CD4-positive, alpha-beta T cell treated with Interleukin-6 for 4 hours (primary cell): ENCODE results near the gene PPP1CA.

Experiments
- DNase-seq: peaks from one replicate; pipeline ENCODE4 v3.0.0-alpha.2; 2020; ENCODE audit warnings: mixed read lengths

PPP1CA gene

GRCh38 chr11:67401495-67402191 lies at the start of gene PPP1CA:
Gene PPP1CA, minus strand, starts transcription at chr11:67401858. Its CDS starts 76 bp downstream, at chr11:67401782.
- peak; percentile 91 for DNase-seq

- DNase-seq = no peak
Observed at GRCh38 chr11:67450796-67451657, 49.4 kb upstream of the PPP1CA start.

DNA sequence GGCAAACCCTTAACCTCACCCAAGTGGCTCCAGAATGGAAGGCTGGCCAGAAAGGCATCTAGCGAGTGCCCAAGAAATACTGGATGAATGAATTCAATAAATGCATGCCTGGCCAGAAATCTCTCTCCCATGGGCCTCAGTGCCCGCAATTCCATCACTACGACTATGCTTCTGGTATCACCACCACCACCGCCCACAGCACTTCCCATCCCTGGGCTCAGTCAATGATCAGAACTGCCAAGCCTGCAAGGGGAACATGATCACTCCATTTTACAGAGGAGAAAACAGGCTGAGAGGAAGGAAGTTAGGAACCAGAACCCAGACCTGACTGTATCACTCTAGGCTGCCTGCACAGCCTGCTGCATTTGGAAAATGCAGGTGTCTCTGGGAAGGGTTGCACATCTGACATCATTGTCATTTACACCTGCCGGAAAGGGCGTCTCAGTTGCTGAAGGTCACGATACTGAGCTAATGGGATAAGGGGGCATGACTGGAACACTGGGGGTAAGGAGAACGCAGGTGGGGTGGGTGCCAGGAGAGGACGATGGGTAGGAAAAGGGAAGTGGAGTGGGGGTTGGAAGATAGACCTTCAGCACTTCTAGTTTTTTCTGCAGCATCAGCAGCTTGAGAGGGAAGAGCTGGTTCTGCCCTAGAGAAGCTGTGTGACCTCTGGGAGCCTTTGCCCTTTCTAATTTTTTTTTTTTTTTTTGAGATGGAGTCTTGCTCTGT lies 47.6 kb upstream of the PPP1CA start:
- no peak for DNase-seq

DNA sequence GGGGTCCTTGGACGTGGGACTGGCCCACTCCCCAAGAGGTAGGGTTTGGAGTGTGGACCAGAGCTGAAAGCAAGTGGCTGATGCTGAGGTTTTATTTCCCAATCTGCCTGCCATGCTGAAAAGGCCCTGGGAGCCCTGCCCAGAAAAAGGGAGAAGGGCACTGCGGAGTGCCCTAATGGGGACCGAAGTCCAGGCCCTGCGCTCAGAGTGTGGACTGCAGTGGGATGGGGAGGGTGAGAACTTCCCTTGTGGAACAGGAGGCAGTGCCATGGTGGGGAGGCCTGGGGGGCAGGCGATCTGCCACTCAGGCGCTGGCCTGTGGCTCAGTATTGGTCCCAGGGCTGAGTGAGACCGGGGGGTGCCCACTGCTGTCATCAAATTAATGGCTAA lies 46.6 kb upstream of the PPP1CA start:
- no peak for DNase-seq

DNA sequence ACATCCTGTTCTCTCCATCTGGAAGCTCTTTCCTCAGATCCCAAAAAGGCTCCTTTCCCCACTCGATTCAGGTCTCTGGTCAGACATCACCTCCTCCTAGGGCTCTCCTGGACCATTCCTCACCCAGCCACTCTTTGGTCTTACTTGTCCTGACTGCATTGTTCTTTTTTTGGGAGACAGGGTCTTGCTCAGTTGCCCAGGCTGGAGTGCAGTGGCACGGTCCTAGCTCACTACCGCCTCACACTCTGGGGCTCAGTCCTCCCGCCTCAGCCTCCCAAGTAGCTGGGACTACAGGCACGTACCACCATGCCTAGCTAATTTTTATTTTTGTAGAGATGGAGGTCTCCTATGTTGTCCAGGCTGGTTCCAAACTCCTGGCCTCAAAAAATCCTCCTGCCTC lies 43.9 kb upstream of the PPP1CA start:
- no peak for DNase-seq

- no peak for DNase-seq
Observed at GRCh38 chr11:67442504-67443404, 41.1 kb upstream of the PPP1CA start.

- DNase-seq = peak; percentile 31
Observed at GRCh38 chr11:67441731-67442351, 40.2 kb upstream of the PPP1CA start.

DNA sequence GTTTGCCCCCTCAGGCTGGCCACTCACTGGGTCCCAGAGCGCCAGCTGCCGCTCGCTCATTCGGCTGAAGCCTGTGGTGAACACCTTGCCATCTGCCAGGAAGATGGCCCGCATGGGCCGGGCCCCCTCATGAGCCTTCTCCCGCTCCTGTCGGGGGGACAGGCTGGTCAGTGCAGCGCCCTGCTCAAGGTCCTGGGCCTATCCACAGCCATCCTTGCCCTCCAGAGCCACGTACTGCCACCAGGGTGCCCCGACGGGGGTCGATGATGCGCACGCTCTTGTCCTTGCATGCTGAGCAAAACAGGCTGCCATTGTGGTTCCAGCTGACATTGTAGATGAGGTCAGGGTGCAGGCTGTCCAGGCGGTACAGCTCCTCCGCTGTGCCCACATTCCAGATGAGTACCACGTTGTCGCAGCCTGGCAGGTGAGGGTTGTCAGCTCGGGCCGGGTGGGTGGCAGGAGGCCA lies 39.5 kb upstream of the PPP1CA start:
- DNase-seq = no peak

GRCh38 chr11:67440229-67441097 lies 38.8 kb upstream of the PPP1CA start:
- DNase-seq = peak; percentile 45

GRCh38 chr11:67439321-67440228 lies 37.9 kb upstream of the PPP1CA start:
- DNase-seq = peak; percentile 45

DNA sequence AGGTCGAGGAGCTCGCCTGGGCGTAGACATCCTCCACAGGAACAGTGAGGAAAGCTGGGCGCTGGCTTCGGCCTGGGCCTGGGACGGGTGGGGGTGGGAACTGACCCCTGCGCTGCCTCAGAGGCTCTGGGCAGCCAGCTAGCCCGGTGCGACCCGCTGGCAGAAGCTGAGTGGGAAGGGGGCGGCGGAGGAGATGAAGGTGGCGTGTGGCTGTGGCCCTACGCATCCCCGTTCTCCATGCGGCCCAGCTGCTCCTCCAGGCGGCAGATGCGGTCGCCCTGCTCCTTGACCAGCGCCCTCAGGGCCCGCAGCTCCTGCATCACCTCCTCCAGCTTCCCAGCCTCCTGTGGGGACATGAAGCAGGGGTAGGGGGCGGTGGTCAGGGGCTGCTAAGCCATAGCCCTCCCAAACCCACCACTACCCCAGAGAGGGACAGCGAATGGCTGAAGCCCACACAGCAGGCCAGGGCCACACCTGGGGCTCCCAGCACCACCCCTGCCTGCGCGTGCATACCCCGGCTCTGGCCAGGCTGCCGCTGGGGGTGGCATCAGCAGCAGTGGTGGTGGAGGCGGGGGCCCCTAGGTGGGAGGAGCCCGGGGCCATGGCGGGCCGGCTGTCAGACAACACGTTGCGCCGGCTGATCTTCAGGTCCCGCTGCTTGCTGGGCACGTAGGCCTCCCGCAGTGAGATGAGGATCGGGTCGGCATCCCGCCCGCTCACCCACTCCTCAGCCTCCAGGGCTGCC lies 36.7 kb upstream of the PPP1CA start:
- peak; percentile 86 for DNase-seq

DNA sequence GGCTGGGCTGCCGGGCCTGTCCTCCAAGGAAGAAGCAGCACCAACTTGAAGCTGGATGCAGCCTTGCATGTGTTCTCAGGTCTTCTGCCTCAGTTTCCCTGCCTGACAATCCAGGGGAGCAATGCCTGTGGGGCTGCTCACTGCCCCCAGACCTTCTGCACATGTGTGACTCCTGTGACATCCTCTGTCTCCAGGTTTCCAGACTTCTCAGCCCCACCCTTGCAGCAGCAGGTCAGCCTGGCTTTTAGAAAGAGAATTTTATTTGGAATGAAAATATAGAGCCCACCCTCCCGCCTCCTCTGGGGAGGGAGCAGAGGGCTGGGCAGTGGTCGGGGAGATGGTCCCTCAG lies 36.1 kb upstream of the PPP1CA start:
- DNase-seq = no peak

DNA sequence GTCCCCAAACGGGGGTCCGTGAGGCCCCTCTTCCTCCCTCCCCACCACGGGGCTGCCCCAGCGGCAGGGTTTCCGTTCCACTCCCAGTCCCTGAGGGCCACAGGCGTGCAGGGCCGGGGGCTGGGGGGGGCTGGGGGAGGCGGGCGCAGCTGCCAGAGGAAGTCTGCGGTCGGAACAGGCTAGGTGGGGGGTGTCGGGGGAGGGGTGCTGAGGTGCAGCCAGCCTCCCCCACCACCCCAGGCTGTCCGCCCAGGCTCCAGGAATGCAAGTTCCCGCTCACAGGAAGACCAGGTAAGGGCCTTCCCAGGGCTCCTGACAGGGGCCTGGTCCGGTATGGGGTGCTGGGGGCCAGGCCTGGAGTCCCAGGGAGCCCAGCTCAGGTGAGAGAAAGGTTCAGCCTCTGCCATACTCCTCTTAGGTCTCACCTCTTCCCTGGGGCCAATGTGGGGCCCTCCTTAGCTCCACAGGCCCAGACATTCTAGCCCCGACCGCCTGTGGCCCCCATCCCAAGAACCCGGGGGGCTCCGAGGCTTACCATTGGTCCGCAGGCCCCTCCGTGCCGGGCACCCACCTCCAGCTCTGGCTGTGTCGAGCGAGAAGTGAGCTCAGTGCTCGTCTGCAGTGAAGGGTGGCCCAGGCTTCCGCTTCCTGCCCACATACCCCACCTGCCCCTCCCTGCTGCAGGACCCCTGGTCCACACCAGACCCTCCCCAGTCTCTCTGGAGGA lies 35.6 kb upstream of the PPP1CA start, which contains the start of gene PTPRCAP:
PTPRCAP (minus strand) TSS at position 601 of the 727 bp plus-strand sequence; CDS start at position 538, 63 bp downstream.
- peak; percentile 92 for DNase-seq

DNA sequence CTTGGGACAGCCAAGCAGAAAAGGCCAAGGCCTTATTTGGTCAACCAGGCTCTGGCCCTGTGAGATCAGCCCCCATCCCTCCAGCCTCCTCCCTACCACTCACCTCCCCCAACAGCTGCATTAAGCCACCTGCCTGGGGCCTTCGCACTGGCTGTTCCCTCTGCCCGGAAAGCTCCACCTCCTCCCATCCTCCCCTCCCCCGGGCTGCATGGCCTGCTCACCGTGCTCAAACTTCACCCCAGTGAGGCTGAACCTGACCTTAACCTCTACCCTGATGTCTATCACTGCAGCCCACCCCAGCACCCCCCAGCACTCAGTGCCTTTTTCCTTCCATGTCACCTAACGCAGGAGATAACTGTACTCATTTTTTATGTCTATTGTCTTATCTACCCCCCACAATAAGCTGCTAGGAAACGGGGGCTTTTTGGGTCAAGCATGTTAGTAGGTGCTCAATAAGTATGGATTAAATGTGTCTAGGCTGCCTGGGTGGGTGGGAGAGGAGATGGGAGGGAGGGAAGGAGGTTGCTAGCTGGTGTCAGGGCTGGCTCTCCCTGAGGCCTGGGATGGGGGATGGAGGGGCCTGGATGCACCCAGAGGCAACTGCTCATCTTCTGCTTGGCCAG lies 34.9 kb upstream of the PPP1CA start:
- peak; percentile 88 for DNase-seq

DNA sequence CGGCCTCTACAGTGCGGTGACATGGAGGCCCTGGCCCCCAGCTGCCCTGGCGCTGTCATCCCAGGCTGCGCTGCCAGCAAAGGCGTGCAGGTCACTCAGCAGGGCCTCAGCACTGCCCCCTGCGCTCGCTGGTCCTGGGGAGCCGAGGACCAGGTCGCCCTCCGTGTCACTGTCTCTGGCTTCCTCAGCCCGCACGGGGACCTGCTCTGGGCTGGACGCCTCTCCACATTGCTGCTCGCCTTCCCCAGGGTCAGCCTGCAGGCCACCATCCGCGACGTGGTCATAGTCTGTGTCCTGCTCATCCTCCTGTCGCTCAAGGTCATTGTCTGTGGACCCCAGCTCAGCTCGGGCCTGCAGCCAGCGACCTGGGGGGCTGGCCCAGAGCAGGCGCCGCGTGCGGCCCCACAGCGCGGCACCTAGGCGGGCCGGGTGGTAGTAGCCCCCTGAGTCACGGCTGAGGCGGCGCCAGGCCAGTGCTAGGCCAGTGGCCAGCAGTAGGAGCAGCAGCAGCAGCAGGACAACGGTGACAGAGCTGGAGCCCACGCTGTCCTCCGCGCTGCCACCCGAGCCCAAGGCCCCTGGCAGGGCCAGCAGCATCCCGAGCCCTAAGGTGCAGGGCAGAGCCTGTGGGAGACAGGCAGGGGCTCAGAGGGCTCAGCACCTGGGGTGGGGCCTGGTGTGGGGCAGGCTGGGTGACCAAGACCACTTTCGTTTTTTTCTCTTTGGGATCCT lies 34.2 kb upstream of the PPP1CA start:
- DNase-seq = no peak

GRCh38 chr11:67435031-67435726 lies 33.5 kb upstream of the PPP1CA start:
- DNase-seq = peak; percentile 24
